Ramos (cell line): Measurements from ENCODE around the gene STEAP1B.

Source experiments
- in situ Hi-C: fragments of 300-500 bp; cut with MboI; formaldehyde crosslinking; loops from one replicate; pipeline ENCODE4 v1.14.3; 2022; ENCODE audit warnings: low sequenced_read_pairs; ENCODE audit not compliant: unreplicated experiment

Gene STEAP1B

GRCh38 chr7:22413211-22413610, 86.8 kb downstream of the STEAP1B start:
- in situ Hi-C loops = no loop called here

DNA sequence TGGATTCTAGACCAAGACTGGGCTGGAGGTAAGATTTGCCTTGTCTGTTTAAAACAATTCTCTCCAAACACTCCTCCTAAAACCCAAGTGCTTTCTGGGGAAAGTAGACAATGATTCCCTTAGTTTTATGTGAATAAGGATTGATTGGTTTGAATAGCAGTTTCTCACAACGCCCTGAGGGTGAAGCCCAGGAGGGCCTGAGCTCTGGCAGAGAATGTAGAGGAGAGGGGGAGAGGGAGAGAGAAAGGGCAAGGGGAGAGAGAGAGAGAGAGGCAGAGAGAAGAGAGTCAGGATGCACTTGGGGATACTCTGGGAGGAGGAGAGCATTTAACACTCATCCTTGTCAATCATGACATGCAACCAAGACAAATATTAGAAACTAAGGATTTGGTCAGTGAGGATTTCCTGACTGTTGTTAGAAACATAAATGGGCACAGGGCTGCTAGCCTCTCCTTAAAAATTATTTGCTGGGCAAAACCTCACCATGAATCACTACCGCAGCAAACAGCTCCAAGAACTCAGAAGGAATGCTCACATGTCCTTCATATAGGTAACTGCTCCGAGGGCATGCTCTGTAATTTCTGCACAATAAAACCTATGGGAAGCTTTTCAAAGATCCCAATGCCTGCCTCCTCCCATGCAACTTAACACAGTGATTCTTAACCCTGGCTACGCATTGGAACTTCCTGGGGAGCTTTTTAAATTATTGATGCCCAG, 87.9 kb downstream of the STEAP1B start:
- in situ Hi-C loops = no loop called here

DNA sequence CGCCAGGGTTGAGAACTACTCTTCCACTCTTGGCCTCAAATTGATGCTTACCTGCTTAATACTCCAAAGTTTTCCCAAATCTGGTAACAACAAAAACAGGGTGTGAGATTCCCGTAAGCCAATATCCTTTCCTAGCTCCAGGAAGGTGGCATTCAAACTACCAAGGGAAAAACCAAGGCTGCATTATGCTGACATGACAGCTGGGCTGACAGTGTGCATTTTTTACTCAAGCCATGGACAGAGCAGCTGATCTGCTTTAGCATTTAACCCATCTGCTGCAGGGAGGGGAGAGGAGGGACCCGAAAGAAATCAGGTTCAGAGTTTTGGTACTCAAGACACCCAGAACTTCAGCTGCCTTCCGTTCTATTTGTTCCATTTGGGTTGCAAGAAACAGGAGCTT, 93.3 kb downstream of the STEAP1B start:
- in situ Hi-C loops = no loop called here

DNA sequence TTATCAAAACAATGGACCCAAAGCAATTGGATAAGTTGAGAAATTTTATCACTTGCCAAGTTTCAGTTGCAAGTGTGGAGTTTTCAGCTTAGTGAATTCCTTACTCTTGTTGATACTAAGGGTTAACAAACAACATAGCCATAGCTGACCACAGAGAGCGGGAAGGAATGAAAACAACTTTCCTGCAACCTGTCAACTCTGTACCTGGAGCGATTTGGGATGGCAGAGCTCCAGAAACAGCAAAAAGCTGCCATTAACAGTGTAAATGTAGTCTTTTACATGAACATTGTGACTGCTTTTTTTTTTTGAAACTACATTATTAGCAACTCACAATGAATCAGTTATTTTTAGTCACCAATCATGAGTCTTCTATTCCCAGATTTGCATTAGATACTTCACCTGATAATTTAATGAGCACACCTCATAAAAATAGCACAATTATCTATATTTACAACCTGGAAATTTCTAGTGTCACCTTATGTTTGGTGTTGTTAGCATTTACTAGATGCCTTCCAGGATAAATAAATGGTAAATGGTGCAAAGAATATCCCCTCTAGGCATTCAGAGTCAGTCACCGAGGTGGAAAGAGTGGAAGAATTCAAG, 95.5 kb downstream of the STEAP1B start:
- in situ Hi-C loops = no loop called here

GRCh38 chr7:22403344-22403743, 96.6 kb downstream of the STEAP1B start:
- in situ Hi-C loops = no loop called here

DNA sequence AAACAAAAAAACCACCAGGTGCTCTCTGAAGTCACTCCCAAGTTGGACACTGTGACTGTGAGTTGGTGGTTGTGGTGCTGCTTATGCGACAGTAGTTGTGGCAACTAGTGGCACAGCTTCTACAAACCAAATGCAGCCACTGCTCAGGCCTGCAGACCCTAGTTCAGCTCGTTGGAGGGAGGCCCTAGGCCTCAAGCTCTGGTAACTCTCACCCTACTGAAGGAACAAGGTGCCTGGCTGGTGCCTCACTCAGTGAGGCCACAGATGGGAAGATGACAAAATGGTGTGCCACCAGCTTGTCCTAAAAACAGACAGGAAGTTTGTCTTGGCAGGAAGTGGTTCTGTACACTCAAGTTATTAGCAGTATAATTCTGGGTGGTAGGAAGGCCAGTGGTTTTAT, 97.7 kb downstream of the STEAP1B start:
- in situ Hi-C loops = no loop called here

GRCh38 chr7:22400936-22401553, 98.9 kb downstream of the STEAP1B start:
- in situ Hi-C loops = no loop called here

DNA sequence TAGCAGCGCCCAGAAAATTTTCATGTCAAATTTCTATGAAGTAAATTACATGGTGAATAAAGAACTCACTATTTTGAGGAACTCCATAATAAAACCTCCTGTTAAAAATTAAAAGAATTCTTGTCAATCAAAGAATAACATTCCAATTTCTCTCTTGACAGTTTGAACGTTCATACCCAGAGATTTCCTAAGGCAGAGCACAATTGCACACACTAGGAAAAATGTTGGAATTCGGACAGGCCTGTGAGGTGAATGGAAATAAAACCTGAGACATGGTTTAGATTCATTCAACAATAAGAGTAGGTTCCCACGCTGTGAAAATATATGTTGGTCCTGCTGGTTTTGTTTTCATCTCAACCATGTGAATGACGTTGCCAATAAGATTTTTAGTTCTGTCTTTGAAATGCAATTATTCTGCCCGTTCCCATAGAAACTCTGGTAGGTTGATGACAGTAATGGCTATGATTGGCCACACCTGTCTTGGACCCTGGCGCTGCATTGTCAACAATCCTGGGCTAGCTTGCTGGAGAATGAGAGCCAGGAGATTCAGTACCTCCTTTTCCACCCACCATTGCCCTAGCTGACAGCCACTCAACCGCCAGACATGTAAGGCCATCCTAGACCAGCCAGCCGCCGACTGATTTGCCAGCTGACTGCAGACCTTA, 99.7 kb downstream of the STEAP1B start:
- in situ Hi-C loops = no loop called here

DNA sequence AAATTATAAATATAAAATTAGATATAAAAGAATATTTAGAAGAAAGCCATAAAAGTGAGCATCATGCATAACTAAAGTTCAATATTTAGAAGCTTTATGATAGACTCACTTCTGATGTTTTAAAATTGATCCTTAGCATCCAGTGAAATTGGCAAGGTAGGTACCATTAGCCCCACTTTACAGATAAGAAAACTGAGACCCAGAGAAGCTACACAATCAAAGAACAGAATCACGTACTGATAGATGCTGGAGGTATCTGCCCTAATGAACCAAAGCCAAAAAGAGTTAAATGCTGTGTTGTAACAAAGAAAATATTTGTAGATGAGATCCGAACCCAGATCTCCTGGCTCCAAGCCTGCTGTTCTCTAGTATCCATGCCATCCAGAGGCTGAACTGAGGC, 100.4 kb downstream of the STEAP1B start:
- in situ Hi-C loops = no loop called here

DNA sequence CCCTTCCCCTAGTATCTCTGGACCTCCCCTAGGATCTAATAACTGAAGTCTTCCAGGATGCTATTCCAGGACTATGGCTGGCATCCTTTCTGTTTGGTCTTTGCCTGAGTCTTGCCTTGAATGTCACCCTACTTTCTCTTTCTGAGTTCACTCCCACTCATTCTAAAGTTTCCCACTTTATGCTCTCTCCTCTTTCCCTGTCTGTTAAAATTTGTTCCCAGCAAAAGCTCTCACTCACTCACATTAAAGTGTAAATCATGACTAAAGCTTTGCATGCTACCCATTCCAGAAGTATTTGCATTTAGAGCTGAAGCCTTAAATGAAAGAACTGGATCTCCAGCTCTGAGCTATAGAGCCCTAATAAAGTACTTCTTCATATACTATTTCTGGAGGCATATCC, 100.9 kb downstream of the STEAP1B start:
- in situ Hi-C loops = no loop called here

DNA sequence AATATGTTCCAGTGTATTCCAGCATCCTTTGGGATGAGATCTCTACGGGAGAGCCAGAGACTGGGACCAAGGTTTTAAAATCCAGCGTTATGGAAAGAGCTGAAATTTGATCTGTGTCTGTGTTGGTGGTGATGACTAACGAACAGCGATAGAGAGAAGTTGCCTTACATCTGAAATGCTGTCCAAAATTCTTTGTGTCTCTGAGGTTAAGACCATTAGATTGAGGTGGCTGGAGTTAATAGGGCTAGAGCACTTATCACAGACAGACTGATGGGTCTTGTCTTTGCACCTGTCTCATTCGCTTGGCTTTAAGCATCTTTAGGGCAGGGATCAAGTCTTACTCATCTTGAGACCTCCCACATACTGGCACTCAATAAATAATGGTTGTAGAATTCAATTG, 102.0 kb downstream of the STEAP1B start:
- in situ Hi-C loops = no loop called here

GRCh38 chr7:22395222-22395621, 104.8 kb downstream of the STEAP1B start:
- in situ Hi-C loops = no loop called here

DNA sequence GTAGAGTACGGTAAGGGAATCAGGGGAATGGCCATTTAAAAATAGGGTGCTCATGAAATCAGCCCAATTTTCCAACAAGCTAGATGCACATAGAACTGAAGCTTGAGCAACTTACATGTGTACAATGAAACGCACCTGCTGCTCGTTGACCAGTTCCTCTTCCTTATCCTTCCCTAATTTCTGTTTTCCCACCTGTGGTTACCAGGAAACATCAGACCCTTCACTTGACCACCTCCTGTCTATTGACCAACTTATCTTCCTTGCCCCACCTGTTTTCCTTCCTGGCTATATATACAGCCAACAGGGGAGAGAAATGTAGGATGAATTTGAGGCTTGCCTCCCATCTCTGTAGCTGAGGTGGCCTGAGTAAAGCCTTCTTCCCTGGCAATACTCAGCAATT, 105.2 kb downstream of the STEAP1B start:
- in situ Hi-C loops = no loop called here

DNA sequence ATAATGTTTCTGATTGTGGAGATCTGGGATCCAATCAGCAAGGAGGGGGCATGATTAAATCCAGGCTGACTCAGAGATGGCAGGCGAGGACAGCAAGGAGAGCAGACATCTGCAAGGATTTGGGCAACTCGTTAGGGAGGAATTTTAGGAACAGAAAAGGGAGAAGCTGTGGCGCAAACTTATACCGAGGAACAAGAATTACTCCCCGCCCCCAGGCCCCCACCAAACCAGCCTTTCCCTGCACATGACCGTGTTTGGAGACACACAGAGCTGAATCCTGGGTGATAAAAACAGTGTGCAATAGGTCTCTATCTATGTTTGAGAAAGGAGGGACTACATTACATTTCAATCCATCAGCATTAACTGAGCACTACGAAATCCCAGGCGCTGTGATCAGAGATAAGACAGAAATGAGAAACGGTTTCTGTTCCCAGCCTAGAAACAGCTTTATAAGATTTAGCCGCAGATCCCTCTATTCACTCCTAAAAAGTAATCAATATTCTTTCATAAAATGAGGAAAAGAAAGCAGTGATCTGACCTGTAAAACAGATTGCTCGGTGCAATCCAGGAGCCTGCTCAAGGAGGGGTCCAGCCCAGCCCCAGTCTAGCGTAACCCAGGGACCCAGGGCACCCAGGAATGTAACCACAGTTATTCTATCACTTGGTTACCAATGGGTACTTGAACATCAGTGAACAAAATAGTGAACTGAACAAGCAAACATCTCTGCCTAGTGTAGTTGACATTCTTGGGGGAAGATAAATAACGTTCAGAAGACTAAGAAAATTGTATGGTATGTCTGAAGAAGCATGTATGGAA, 105.9 kb downstream of the STEAP1B start:
- in situ Hi-C loops = no loop called here

GRCh38 chr7:22390516-22390915, 109.5 kb downstream of the STEAP1B start:
- in situ Hi-C loops = no loop called here

DNA sequence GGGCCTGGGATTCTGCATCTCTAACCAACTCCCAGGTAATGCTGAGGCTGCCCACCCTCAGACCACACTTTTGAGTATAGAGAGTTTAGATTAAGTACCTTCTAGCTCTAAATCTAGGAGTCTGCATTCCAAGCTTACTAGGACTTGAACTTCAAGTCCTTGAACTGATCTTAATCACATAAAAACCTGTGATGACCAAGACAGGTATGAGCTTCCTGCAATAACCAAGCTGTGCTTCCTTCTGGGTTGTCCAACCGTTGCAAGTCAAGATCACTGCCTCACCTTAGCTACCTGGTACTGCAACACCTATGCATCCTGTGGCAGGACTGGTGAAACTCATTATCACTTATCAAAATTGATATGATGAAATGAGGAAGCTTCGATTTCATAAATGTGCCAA, 110.1 kb downstream of the STEAP1B start:
- in situ Hi-C loops = no loop called here

DNA sequence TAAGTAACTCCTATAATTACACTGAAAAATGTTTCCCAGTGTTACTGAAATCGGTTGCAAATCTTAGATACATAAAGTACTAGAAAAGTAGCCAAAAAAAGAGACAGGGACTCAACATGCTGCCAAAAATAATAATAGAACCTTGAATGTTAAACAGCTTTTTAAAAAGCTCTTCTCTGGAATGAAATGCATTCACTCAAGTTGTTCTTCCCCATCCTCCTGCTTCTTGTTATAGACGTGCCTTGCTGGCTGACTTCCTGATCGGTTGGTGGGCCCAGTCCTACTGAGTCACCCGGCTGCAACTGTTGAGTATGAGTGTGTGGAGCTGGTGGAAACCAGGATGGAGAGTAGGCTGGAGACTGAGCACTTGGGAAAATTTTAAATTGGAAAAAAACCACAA, 112.4 kb downstream of the STEAP1B start:
- in situ Hi-C loops = no loop called here

DNA sequence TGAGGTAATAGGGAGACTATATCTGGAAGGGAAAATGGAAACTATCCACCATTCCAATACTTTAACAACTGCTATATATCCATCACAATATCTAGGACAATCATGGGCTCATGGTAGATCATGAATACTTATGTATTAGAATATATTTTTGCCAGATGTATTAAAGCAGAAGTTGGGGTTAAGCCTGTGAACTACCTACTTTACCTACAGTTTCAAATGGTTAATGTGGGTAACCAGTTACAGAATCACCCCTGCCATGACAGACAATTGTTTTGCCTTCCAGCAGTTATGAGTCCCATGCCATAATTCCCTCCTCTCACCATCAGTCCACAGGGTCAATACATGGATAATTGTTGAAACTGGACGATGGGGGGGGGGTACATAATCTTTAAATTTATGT, 113.1 kb downstream of the STEAP1B start:
- in situ Hi-C loops = no loop called here

- in situ Hi-C loops = no loop called here
Observed at GRCh38 chr7:22386206-22386858, 113.7 kb downstream of the STEAP1B start.

DNA sequence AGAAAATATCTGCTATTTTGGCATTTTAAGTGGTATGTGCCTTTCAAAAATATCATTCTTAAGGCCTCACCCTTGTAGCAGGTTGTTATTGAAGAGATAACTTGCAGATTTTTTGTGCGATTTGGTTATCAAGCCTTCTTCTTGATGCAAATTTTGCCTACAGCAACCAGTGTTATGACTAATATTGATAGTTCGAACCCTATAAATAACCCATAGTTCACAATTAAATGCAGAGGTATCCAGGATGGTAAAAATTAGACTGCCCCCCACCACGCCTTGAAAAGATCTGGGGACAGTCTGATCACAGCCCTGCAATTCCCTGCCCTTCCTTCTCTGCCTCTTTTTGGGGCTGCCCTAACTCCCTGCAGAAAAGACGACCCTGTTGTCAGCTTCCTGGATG, 114.7 kb downstream of the STEAP1B start:
- in situ Hi-C loops = no loop called here
